ENCODE results near the gene SMIM1.

SMIM1 gene

DNA sequence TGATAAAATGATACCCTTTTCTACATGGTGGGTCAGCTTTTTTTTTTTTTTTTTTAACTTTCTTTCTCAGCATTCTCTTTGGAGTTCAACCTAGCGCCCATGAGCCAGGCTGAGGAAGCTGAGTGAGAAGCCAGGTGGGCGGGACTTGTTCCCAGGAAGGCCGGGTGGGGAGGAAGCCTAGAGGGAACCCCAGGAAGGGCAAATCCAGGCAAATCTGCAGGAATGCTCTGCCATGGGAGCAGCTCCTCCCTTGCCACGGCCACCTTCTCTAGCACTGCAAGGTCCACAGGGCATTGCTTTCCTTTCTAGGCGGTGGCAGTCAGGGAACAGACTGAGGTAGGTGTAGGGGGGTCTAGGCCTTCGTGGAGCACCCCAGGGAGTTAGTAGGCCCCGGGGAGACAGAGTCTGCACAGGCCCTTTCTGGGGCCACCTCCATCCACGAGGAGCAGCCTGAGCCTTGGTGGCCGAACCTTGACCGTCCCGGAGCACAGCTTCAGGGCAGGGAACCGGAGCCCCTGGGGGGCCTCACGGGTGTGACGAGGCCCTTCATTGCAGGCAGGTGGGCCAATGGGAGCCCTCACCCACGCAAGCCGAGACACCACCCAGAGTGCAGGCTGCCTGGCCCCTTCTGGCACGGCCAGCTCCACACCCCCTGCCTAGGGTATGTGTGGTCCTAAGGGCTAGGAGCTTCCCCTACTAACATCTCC is 38.5 kb upstream of the SMIM1 start:
- no peak overlapping the region for H3K27ac ChIP-seq
- TF ChIP-seq ZFX (IDR thresholded peaks at IDR 0.05; ENCODE audit: borderline replicate concordance): no peak
- TF ChIP-seq, protein P1, sequence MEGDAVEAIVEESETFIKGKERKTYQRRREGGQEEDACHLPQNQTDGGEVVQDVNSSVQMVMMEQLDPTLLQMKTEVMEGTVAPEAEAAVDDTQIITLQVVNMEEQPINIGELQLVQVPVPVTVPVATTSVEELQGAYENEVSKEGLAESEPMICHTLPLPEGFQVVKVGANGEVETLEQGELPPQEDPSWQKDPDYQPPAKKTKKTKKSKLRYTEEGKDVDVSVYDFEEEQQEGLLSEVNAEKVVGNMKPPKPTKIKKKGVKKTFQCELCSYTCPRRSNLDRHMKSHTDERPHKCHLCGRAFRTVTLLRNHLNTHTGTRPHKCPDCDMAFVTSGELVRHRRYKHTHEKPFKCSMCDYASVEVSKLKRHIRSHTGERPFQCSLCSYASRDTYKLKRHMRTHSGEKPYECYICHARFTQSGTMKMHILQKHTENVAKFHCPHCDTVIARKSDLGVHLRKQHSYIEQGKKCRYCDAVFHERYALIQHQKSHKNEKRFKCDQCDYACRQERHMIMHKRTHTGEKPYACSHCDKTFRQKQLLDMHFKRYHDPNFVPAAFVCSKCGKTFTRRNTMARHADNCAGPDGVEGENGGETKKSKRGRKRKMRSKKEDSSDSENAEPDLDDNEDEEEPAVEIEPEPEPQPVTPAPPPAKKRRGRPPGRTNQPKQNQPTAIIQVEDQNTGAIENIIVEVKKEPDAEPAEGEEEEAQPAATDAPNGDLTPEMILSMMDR (IDR thresholded peaks at IDR 0.05): no peak

DNA sequence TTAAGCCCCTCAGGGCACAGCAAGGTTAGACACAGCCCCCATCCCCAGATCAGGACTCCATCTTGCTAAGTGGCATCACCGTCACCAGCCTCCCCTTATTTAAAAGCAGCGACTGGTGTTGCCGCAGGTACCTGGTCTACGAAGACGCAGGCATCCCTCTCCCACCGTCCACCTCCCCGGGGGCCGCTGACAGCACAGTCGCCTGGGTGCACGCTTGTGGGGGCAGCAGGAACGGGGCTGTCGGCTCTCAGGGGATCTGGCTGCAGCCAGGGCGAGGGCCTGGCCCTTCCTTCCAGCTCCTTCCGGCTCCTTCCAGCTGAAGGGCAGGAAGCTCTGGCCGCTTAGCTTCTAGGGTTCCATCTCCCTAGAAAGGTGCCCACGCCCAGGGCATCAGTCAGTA is 37.9 kb upstream of the SMIM1 start:
- TF ChIP-seq ZFX (IDR thresholded peaks at IDR 0.05; ENCODE audit: borderline replicate concordance): no peak
- TF ChIP-seq, protein P1 (IDR thresholded peaks at IDR 0.05): no peak
- no peak overlapping the region for H3K27ac ChIP-seq

DNA sequence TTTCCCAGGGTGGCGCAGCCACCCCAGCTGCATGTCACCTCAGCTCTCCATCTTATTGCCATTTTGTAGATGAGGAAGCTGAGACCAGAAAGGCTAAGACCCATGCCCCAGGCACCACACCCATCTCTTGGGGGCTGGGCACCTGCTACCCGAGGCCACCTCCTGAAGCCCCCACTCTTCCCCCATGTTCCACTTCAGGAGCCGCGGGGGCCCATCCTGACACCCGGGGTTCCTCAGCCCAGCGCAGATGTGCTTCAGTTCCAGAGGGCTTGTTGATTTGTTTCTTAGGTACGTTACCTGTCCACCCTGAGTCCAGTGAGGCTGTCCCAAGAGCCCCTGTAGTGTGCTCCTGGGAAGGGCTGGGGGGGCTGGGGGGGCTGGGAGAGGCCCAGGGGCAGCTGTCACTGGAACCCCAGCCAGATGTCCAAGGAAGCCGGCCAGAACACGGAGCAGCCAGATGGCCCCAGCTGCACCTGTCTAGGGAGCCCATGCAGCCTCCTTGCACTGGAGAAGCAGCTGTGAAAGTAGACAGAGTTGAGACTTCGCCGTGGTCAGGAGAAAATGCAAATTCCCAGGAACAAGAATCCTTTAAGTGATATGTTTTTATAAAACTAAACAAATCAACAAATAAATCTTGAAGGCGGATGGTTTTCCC is 37.4 kb upstream of the SMIM1 start:
- no peak for TF ChIP-seq ZFX (IDR thresholded peaks at IDR 0.05; ENCODE audit: borderline replicate concordance)
- TF ChIP-seq, protein P1 (IDR thresholded peaks at IDR 0.05): no peak
- no peak overlapping the region for H3K27ac ChIP-seq

DNA sequence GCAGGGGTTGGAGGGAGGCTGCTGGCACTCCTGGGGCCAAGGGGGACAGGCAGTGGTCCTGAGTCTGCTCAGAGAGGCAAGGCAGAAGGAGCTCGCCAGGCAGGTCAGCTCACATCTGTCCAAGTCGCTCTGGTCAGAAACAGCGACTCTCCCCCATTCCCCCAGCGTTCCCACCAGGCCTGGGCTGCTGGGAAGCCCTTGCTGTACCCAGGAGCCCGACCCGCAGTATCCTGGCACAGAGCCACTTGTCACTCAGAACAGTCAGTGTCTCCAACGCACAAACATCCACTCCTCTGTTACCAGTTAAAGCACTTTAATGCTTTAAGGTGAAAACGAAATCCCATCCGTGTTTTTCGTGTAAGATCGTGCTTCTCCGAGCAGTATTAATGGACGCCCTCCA is 36.9 kb upstream of the SMIM1 start:
- TF ChIP-seq, protein P1 (IDR thresholded peaks at IDR 0.05): no peak
- TF ChIP-seq ZFX (IDR thresholded peaks at IDR 0.05; ENCODE audit: borderline replicate concordance): no peak
- no peak overlapping the region for H3K27ac ChIP-seq

DNA sequence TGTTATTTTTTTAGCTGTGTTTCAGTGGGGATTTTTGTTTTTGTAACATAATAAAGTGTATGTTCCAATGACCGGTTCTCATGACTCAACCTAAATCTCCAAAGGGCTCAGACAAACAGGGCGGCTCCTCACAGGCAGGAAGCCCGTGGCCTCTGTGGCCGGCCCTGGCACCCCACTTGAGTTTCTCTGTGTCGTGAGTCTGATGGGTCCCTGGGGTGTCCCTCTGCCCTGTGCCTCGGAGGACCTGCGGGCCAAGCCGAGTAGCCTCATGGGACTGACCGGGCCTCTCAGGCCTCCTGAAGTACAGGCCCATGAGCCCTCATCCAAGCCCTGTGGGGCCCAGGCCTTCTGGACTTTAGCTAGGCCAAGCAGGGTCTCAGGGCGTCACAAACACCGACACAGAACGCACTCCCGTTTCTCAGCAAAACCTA is 36.4 kb upstream of the SMIM1 start:
- TF ChIP-seq, protein P1 (IDR thresholded peaks at IDR 0.05): no peak
- TF ChIP-seq ZFX (IDR thresholded peaks at IDR 0.05; ENCODE audit: borderline replicate concordance): no peak
- no peak overlapping the region for H3K27ac ChIP-seq

DNA sequence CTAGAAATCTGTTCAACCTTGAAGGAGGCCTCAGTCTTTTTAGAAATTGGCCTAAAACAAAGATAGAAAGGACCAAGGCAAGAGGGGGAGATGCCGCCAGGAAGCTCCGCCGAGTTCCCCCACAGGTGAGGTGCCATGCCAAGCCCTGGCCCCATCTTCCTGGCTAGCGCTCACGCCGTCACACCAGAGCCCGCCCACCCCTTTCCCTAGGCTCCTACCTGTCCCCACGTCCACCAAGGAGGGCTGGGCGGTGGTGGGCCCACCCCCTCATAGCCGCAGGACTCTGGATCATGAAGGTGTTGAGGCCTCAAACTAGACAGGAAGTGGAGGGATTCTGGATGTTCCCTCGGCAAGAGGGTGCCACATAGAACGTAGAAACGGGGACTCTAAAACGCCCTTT is 35.8 kb upstream of the SMIM1 start:
- TF ChIP-seq, protein P1 (IDR thresholded peaks at IDR 0.05): no peak
- no peak for TF ChIP-seq ZFX (IDR thresholded peaks at IDR 0.05; ENCODE audit: borderline replicate concordance)
- no peak overlapping the region for H3K27ac ChIP-seq

DNA sequence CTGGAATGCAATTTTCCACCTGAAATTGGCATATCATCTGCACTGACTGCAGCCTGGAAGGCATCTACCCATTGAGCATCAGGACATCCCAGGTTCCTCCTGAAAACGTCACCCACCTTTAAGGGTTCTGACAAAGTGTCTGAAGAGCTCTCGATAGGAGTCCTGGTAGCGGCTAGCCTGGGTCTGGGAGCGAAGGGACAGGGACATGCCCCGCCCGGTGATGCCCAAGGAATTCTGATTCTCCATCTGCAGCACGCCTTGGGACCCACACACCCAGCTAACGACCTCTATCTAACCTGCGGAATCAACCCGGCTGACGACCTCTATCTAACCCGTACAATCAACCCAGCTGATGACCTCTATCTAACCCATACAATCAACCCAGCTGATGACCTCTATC is 33.6 kb upstream of the SMIM1 start:
- H3K27ac ChIP-seq: no peak overlapping the region
- no peak for TF ChIP-seq ZFX (IDR thresholded peaks at IDR 0.05; ENCODE audit: borderline replicate concordance)
- TF ChIP-seq, protein P1 (IDR thresholded peaks at IDR 0.05): no peak
